H1 (cell line): ENCODE results near the gene ERICH6. TPM values are rescaled to one million over a fixed set of nuclear protein-coding genes. Genes with fewer than 3 reads are reported as not detected.

ENCODE experiments used
- CTCF ChIA-PET: fragments of 300-600 bp; sonication (Branson Sonifier 250); formaldehyde crosslinking; loops from one replicate; lab custom pipeline; 2021; ENCODE audit not compliant: partially characterized antibody; lab: Charles Lee
- POLR2A ChIA-PET: fragments of 300-600 bp; sonication (Branson Sonifier 250); formaldehyde crosslinking; loops from one replicate; lab custom pipeline; 2021; ENCODE audit warnings: inconsistent platforms; ENCODE audit not compliant: partially characterized antibody; lab: Charles Lee
- DNase-seq, 2 experiments: peaks; one replicate each; pipeline versions ENCODE4 v3.0.0 to v3.0.0-alpha.2; 2010 to 2022; ENCODE audit warnings: low spot score in 2 of 2, low read depth in 1 of 2, mixed read lengths in 1 of 2
- FAIRE-seq: peaks from 2 replicates; lab custom pipeline; 2011; peaks lifted over from hg19 to GRCh38; lab: Jason Lieb, UNC
- H2AFZ ChIP-seq: 2 replicates; pipeline ENCODE4 v1.8.1; 2012; ENCODE audit warnings: low read length, inconsistent platforms
- H2AK5ac ChIP-seq: 2 replicates; pipeline ENCODE4 v1.6.1; 2013; ENCODE audit warnings: low read depth, low read length
- H2BK120ac ChIP-seq: replicated peaks from 2 replicates; pipeline ENCODE3; 2013; ENCODE audit warnings: low read depth, low read length, inconsistent platforms
- H2BK12ac ChIP-seq: 2 replicates; pipeline ENCODE4 v1.6.1; 2013; ENCODE audit warnings: low read depth, low read length
- H2BK15ac ChIP-seq: 2 replicates; pipeline ENCODE4 v1.6.1; 2013; ENCODE audit warnings: low read length
- H2BK20ac ChIP-seq: 2 replicates; pipeline ENCODE4 v1.6.1; 2013; ENCODE audit warnings: low read length
- H2BK5ac ChIP-seq: 2 replicates; pipeline ENCODE4 v1.6.1; 2013; ENCODE audit warnings: low read depth, low read length
- H3K14ac ChIP-seq: 2 replicates; pipeline ENCODE4 v1.6.1; 2013; ENCODE audit warnings: inconsistent platforms; ENCODE audit not compliant: insufficient read length
- H3K18ac ChIP-seq: 2 replicates; pipeline ENCODE4 v1.6.1; 2013; ENCODE audit warnings: low read length; ENCODE audit errors: extremely low read depth
- H3K23ac ChIP-seq: 2 replicates; pipeline ENCODE4 v1.6.1; 2013; ENCODE audit warnings: inconsistent platforms; ENCODE audit not compliant: insufficient read length
- H3K23me2 ChIP-seq: 2 replicates; pipeline ENCODE4 v1.6.1; 2013; ENCODE audit warnings: low read depth, low read length
- H3K27ac ChIP-seq: 2 replicates; pipeline ENCODE4 v1.6.1; 2011; ENCODE audit warnings: low read depth, low read length, inconsistent platforms
- H3K27me3 ChIP-seq, 4 experiments: replicated peaks in 1 of 4; 1 replicate in 1 of 4; 2 replicates in 3 of 4; pipeline versions ENCODE4 v1.6.1 to v1.8.1; 2011 to 2013; ENCODE audit warnings: low read length in 3 of 4, mild to moderate bottlenecking in 3 of 4, inconsistent platforms in 2 of 4, mixed read lengths in 2 of 4, moderate library complexity in 1 of 4; ENCODE audit not compliant: control insufficient read depth in 3 of 4, insufficient read depth in 3 of 4; ENCODE audit errors: extremely low read depth in 1 of 4
- H3K36me3 ChIP-seq, 4 experiments: 2 replicates each; pipeline versions ENCODE4 v1.6.1 to v1.8.1; 2011 to 2013; ENCODE audit warnings: mild to moderate bottlenecking in 4 of 4, low read length in 3 of 4, moderate library complexity in 2 of 4, control low read depth in 1 of 4, inconsistent platforms in 1 of 4; ENCODE audit not compliant: insufficient read depth in 4 of 4, control insufficient read depth in 2 of 4
- H3K4ac ChIP-seq: replicated peaks from 2 replicates; pipeline ENCODE3; 2013; ENCODE audit warnings: low read length, low read depth, mixed read lengths, inconsistent platforms; ENCODE audit not compliant: insufficient read length
- H3K4me1 ChIP-seq, 4 experiments: replicated peaks in 1 of 4; 1 replicate in 1 of 4; 2 replicates in 3 of 4; pipeline versions ENCODE4 v1.6.1 to v1.8.1; 2011 to 2013; ENCODE audit warnings: low read length in 3 of 4, inconsistent platforms in 2 of 4, mixed read lengths in 1 of 4; ENCODE audit not compliant: insufficient read depth in 4 of 4, control insufficient read depth in 3 of 4
- H3K4me2 ChIP-seq, 2 experiments: 2 replicates each; pipeline versions ENCODE4 v1.6.1 to v1.8.1; 2011 to 2013; ENCODE audit warnings: low read depth in 2 of 2, low read length in 2 of 2, control low read depth in 1 of 2, inconsistent platforms in 1 of 2, mild to moderate bottlenecking in 1 of 2; ENCODE audit not compliant: insufficient read depth in 1 of 2
- H3K4me3 ChIP-seq, 4 experiments: fragments of 200-600, 300-600 bp in 1 of 4; sonication (generic), shearing (Covaris generic), sonication (Bioruptor Twin) in 1 of 4; 2 replicates each; pipeline versions ENCODE4 v1.5.1 to v1.8.1; 2011 to 2016; ENCODE audit warnings: low read length in 4 of 4, low read depth in 3 of 4, control low read depth in 2 of 4, inconsistent platforms in 2 of 4, mild to moderate bottlenecking in 2 of 4, mixed read lengths in 1 of 4, moderate library complexity in 1 of 4; ENCODE audit not compliant: insufficient read depth in 2 of 4; ENCODE audit errors: extremely low read depth in 1 of 4
- H3K56ac ChIP-seq: replicated peaks from 2 replicates; pipeline ENCODE3; 2013; ENCODE audit warnings: low read depth, mild to moderate bottlenecking, mixed read lengths, low read length, inconsistent platforms; ENCODE audit not compliant: insufficient read length
- H3K79me1 ChIP-seq: 2 replicates; pipeline ENCODE4 v1.6.1; 2013; ENCODE audit warnings: low read depth, low read length, control low read depth
- H3K79me2 ChIP-seq, 2 experiments: 2 replicates each; pipeline versions ENCODE4 v1.6.1 to v1.8.1; 2012 to 2013; ENCODE audit warnings: low read length in 2 of 2, mild to moderate bottlenecking in 2 of 2, inconsistent platforms in 1 of 2; ENCODE audit not compliant: insufficient read depth in 2 of 2, control insufficient read depth in 1 of 2
- H3K9ac ChIP-seq, 4 experiments: replicated peaks in 1 of 4; 1 replicate in 1 of 4; 2 replicates in 3 of 4; pipeline versions ENCODE4 v1.6.1 to v1.8.1; 2011 to 2013; ENCODE audit warnings: low read depth in 3 of 4, low read length in 3 of 4, control low read depth in 2 of 4, mild to moderate bottlenecking in 2 of 4, moderate library complexity in 2 of 4, inconsistent platforms in 1 of 4; ENCODE audit errors: extremely low read depth in 1 of 4
- H3K9me3 ChIP-seq, 2 experiments: 2 replicates each; pipeline versions ENCODE4 v1.6.1 to v1.8.1; 2012 to 2013; ENCODE audit warnings: mild to moderate bottlenecking in 2 of 2, moderate library complexity in 2 of 2, control low read depth in 1 of 2, inconsistent platforms in 1 of 2, low read depth in 1 of 2, low read length in 1 of 2, mixed read lengths in 1 of 2; ENCODE audit not compliant: insufficient read depth in 2 of 2
- H4K20me1 ChIP-seq, 2 experiments: replicated peaks in 1 of 2; 2 replicates each; pipeline versions ENCODE3 to v1.8.1; 2011 to 2013; ENCODE audit warnings: inconsistent platforms in 2 of 2, low read length in 2 of 2, mild to moderate bottlenecking in 1 of 2; ENCODE audit not compliant: insufficient read depth in 2 of 2, control insufficient read depth in 1 of 2
- H4K5ac ChIP-seq: 2 replicates; pipeline ENCODE4 v1.6.1; 2013; ENCODE audit warnings: low read length, low read depth, mixed read lengths, inconsistent platforms; ENCODE audit not compliant: insufficient read length
- H4K8ac ChIP-seq: 2 replicates; pipeline ENCODE4 v1.8.0; 2013; ENCODE audit warnings: mild to moderate bottlenecking, moderate library complexity, low read length, inconsistent platforms; ENCODE audit not compliant: insufficient read depth; ENCODE audit errors: extremely low read depth
- H4K91ac ChIP-seq: replicated peaks from 2 replicates; pipeline ENCODE3; 2013; ENCODE audit warnings: low read length, mixed read lengths, inconsistent platforms; ENCODE audit not compliant: insufficient read length
- ATF3 ChIP-seq: IDR thresholded peaks from 2 replicates; pipeline ENCODE4 v1.6.1; 2011; ENCODE audit warnings: low read depth, mild to moderate bottlenecking, low read length; ENCODE audit not compliant: insufficient read depth
- CEBPB ChIP-seq: IDR thresholded peaks from 2 replicates; pipeline ENCODE4 v1.6.1; 2012; ENCODE audit warnings: low read depth, low read length
- MAFK ChIP-seq: IDR thresholded peaks from 2 replicates; pipeline ENCODE4 v1.6.1; 2012; ENCODE audit warnings: low read depth, mild to moderate bottlenecking, improper control_type of control experiment, low read length
- POLR2A ChIP-seq, 2 experiments: IDR thresholded peaks; 1 replicate in 1 of 2; 2 replicates in 1 of 2; pipeline ENCODE4 v1.6.1; 2011; ENCODE audit warnings: low read depth in 2 of 2, low read length in 2 of 2, mild to moderate bottlenecking in 2 of 2; ENCODE audit errors: control extremely low read depth in 1 of 2
- RFX5 ChIP-seq: IDR thresholded peaks from 2 replicates; pipeline ENCODE4 v1.6.1; 2011; ENCODE audit warnings: low read depth, low read length, improper control_type of control experiment, borderline replicate concordance
- RNF2 ChIP-seq: fragments of 200-900, 300-1000 bp; sonication (generic); IDR thresholded peaks from 2 replicates; pipeline ENCODE4 v1.7.1; 2016; ENCODE audit warnings: borderline replicate concordance, low read depth, mild to moderate bottlenecking, antibody characterized with exemption, low read length; ENCODE audit not compliant: poor library complexity, severe bottlenecking; ENCODE audit errors: missing control alignments
- SP1 ChIP-seq: IDR thresholded peaks from 2 replicates; pipeline ENCODE4 v1.6.1; 2011; ENCODE audit warnings: low read depth, low read length
- USF2 ChIP-seq: IDR thresholded peaks from 2 replicates; pipeline ENCODE4 v1.6.1; 2011; ENCODE audit warnings: low read length, improper control_type of control experiment
- WGBS, 2 experiments: shearing (Covaris generic) in 1 of 2; methylation state at CpG; one replicate each; pipeline versions ENCODE4 v1.1.6 to v1.1.7; 2013 to 2015; ENCODE audit warnings: low lambda C conversion rate in 2 of 2, mixed read lengths in 2 of 2, inconsistent platforms in 1 of 2, low coverage in 1 of 2, missing lambda C conversion rate in 1 of 2; ENCODE audit not compliant: insufficient replicate concordance in 2 of 2, insufficient coverage in 1 of 2, insufficient read length in 1 of 2; ENCODE audit errors: extremely low coverage in 1 of 2, missing lambda C conversion rate in 1 of 2; 5-methylcytosine and 5-hydroxymethylcytosine counted together
- polyA plus RNA-seq, 7 experiments: library from polyadenylated mRNA; depleted of rRNA in 3 of 7; stranded (reverse) in 5 of 7; unstranded in 2 of 7; fragments of >200 nt in 5 of 7; fragments of 200-250 nt in 2 of 7; gene quantifications; 1 replicate in 5 of 7; 2 replicates in 1 of 7; 4 replicates in 1 of 7; pipeline versions ENCODE4 v1.2.1 to v1.2.3, GENCODE V29; 2011 to 2013; ENCODE audit warnings: missing spikeins in 2 of 7, mixed read lengths in 2 of 7
- total RNA-seq: library from RNA; stranded (reverse); fragmentation: NEBNext Ultra II Directional; extraction: Animal tissue kit (Norgen Biotek cat#: 25700); gene quantifications from 2 replicates; pipeline ENCODE4 v1.2.1, GENCODE V29; 2021

Gene ERICH6
- total and polyA plus RNA-seq, 2 of the 8 experiments (the other 6 are each of a cell fraction or from before 2014, with no cell fraction given) = not detected

GRCh38 chr3:150666167-150666566, 37.6 kb downstream of the ERICH6 start:
- H3K4me3 ChIP-seq = no peak overlapping the region
- FAIRE-seq = no peak
- 92% methylated on average over 5 of the region's 5 CpGs; no CpG with 5 or more reads in 1 of the 2 experiments for WGBS, 2 experiments
- H2BK5ac ChIP-seq = no peak overlapping the region
- no peak overlapping the region for H4K5ac ChIP-seq
- DNase-seq = no peak
- ChIA-PET CTCF (no interaction called here), POLR2A (interaction anchor here (0.6 kb wide), 1 partner anchor 92 kb away, joined by 4 read pairs; no protein-coding TSS in a partner anchor)
- no peak overlapping the region for H3K56ac ChIP-seq
- no peak overlapping the region for H4K91ac ChIP-seq
- H3K23ac ChIP-seq = no peak overlapping the region
- H3K4me2 ChIP-seq = no peak overlapping the region
- H3K14ac ChIP-seq = peak overlapping the region; percentile 31
- H2BK15ac ChIP-seq = no peak overlapping the region
- no peaks in the 10 kb centered on the region for H3K4me1 ChIP-seq
- H3K27ac ChIP-seq = no peak overlapping the region
- H3K9ac ChIP-seq = no peak overlapping the region; a peak in 1 of 7 replicates
- H4K20me1 ChIP-seq = no peaks in the 10 kb centered on the region
- no peaks in the 10 kb centered on the region for H3K36me3 ChIP-seq
- no peaks in the 10 kb centered on the region for H3K27me3 ChIP-seq
- H2AK5ac ChIP-seq = no peak overlapping the region
- H3K9me3 ChIP-seq = no peaks in the 10 kb centered on the region
- 0 out of 2 replicates have a peak overlapping the region, but pooled peaks have one; percentile 21 for H2BK20ac ChIP-seq
- H2BK12ac ChIP-seq = no peak overlapping the region
- H3K23me2 ChIP-seq = no peaks in the 10 kb centered on the region
- no peak overlapping the region for H3K18ac ChIP-seq
- no peaks in the 10 kb centered on the region for H3K79me2 ChIP-seq
- H2BK120ac ChIP-seq = no peak overlapping the region
- no peaks in the 10 kb centered on the region for H3K79me1 ChIP-seq
- H2AFZ ChIP-seq = 0 out of 2 replicates have a peak overlapping the region, but pooled peaks have one; percentile 66
- no peak overlapping the region for H3K4ac ChIP-seq
- no peak overlapping the region for H4K8ac ChIP-seq
- TF ChIP-seq RNF2 (no peak), CEBPB (no peak), USF2 (no peak), MAFK (no peak), ATF3 (no peak), POLR2A (IDR thresholded peaks at IDR 0.05; ENCODE audit: control extremely low read depth in 1 of 2, low read depth in 2 of 2, low read length in 2 of 2) (no peak), SP1 (no peak), RFX5 (no peak)
